Fibroblast of lung (primary cell): ENCODE data around the gene GRK3. TPM values are rescaled to one million over a fixed set of nuclear protein-coding genes. Genes with fewer than 3 reads are reported as not detected.

ENCODE experiments used
- DNase-seq, 2 donors: peaks; one replicate each; pipeline versions ENCODE4 v3.0.0 to v3.0.0-alpha.2; 2010; ENCODE audit warnings: low read depth in 2 of 2
- H2AFZ ChIP-seq: 2 replicates; pipeline ENCODE4 v1.5.1; 2012; ENCODE audit warnings: low read length, control low read depth, inconsistent platforms
- H3K27ac ChIP-seq: 2 replicates; pipeline ENCODE4 v1.5.1; 2011; ENCODE audit warnings: low read length, control low read depth; ENCODE audit not compliant: insufficient read depth
- H3K27me3 ChIP-seq: 2 replicates; pipeline ENCODE4 v1.5.1; 2011; ENCODE audit warnings: mild to moderate bottlenecking, low read length; ENCODE audit not compliant: control insufficient read depth, insufficient read depth
- H3K36me3 ChIP-seq: 2 replicates; pipeline ENCODE4 v1.5.1; 2011; ENCODE audit warnings: low read length; ENCODE audit not compliant: control insufficient read depth, insufficient read depth
- H3K4me1 ChIP-seq: 2 replicates; pipeline ENCODE4 v1.5.1; 2011; ENCODE audit warnings: low read length; ENCODE audit not compliant: control insufficient read depth, insufficient read depth; ENCODE audit errors: extremely low read depth
- H3K4me2 ChIP-seq: 2 replicates; pipeline ENCODE4 v1.5.1; 2011; ENCODE audit warnings: low read length, control low read depth; ENCODE audit not compliant: insufficient read depth; ENCODE audit errors: extremely low read depth
- H3K4me3 ChIP-seq, 4 experiments: fragments of 200-600 bp in 1 of 4; sonication (generic) in 1 of 4; replicated peaks in 1 of 4; 2 replicates each; pipeline ENCODE4 v1.5.1; 2011 to 2016; ENCODE audit warnings: low read length in 4 of 4, low read depth in 3 of 4, mild to moderate bottlenecking in 3 of 4, control low read depth in 2 of 4, inconsistent platforms in 1 of 4, mixed read lengths in 1 of 4; ENCODE audit not compliant: insufficient read depth in 1 of 4; ENCODE audit errors: control extremely low read depth in 1 of 4
- H3K79me2 ChIP-seq: 2 replicates; pipeline ENCODE4 v1.5.1; 2012; ENCODE audit warnings: mild to moderate bottlenecking, low read length, inconsistent platforms; ENCODE audit not compliant: control insufficient read depth, insufficient read depth
- H3K9ac ChIP-seq: 2 replicates; pipeline ENCODE4 v1.5.1; 2011; ENCODE audit warnings: mild to moderate bottlenecking, low read length, control low read depth; ENCODE audit not compliant: insufficient read depth
- H3K9me3 ChIP-seq: 2 replicates; pipeline ENCODE4 v1.5.1; 2012; ENCODE audit warnings: low read depth, low read length; ENCODE audit not compliant: control insufficient read depth, insufficient read depth
- H4K20me1 ChIP-seq: 2 replicates; pipeline ENCODE4 v1.5.1; 2011; ENCODE audit warnings: low read length; ENCODE audit not compliant: control insufficient read depth, insufficient read depth; ENCODE audit errors: extremely low read depth
- EZH2 ChIP-seq: IDR thresholded peaks from 2 replicates; pipeline ENCODE4 v1.5.1; 2012; ENCODE audit warnings: low read length, control low read depth, mild to moderate bottlenecking; ENCODE audit errors: missing control alignments
- polyA plus RNA-seq, 2 donors: library from polyadenylated mRNA; depleted of rRNA in 1 of 2; stranded (reverse) in 1 of 2; unstranded in 1 of 2; fragments of >200 nt; gene quantifications; 2 replicates each; pipeline ENCODE4 v1.2.1, GENCODE V29; 2011 to 2012; ENCODE audit warnings: missing spikeins in 1 of 2
- total RNA-seq: library from RNA; depleted of rRNA; stranded (reverse); fragments of >200 nt; gene quantifications from 2 replicates; pipeline ENCODE4 v1.2.1, GENCODE V29; 2014
- TF ChIP-seq, protein P1 (sequence below), 2 donors: IDR thresholded peaks in 1 of 2; conservative IDR thresholded peaks in 1 of 2; 1 replicate in 1 of 2; 2 replicates in 1 of 2; pipeline ENCODE4 v1.5.1; 2011 to 2012; ENCODE audit warnings: low read length in 2 of 2, control low read depth in 1 of 2, inconsistent platforms in 1 of 2, low read depth in 1 of 2, mild to moderate bottlenecking in 1 of 2

GRK3 gene
- total and polyA plus RNA-seq, 2 donors (not counting 1 experiment from before 2014, with no cell fraction given) = 1.6 to 1.7 TPM

- no peaks in the 10 kb centered on the region for H4K20me1 ChIP-seq
- no peak overlapping the region for H3K27ac ChIP-seq
- no peak overlapping the region for H2AFZ ChIP-seq
- TF ChIP-seq, protein P1, sequence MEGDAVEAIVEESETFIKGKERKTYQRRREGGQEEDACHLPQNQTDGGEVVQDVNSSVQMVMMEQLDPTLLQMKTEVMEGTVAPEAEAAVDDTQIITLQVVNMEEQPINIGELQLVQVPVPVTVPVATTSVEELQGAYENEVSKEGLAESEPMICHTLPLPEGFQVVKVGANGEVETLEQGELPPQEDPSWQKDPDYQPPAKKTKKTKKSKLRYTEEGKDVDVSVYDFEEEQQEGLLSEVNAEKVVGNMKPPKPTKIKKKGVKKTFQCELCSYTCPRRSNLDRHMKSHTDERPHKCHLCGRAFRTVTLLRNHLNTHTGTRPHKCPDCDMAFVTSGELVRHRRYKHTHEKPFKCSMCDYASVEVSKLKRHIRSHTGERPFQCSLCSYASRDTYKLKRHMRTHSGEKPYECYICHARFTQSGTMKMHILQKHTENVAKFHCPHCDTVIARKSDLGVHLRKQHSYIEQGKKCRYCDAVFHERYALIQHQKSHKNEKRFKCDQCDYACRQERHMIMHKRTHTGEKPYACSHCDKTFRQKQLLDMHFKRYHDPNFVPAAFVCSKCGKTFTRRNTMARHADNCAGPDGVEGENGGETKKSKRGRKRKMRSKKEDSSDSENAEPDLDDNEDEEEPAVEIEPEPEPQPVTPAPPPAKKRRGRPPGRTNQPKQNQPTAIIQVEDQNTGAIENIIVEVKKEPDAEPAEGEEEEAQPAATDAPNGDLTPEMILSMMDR (conservative IDR thresholded peaks at IDR 0.05 in 1 of 2, IDR thresholded peaks at IDR 0.05 in 1 of 2; ENCODE audit: low read depth in 1 of 2, low read length in 2 of 2) = no peak
- no peak for TF ChIP-seq EZH2
- no peaks in the 10 kb centered on the region for H3K9me3 ChIP-seq
- peak in 1 of 2 donors; percentile 33 for DNase-seq
- H3K4me1 ChIP-seq = peaks cover 3% of the 10 kb centered on the region
- no peak overlapping the region for H3K4me2 ChIP-seq
- no peaks in the 10 kb centered on the region for H3K27me3 ChIP-seq
- no peak overlapping the region for H3K4me3 ChIP-seq
- H3K36me3 ChIP-seq = no peaks in the 10 kb centered on the region
- no peak overlapping the region for H3K9ac ChIP-seq
- no peaks in the 10 kb centered on the region for H3K79me2 ChIP-seq
These were observed 132.7 kb downstream of the GRK3 start for GRCh38 chr22:25697181-25697664.

DNA sequence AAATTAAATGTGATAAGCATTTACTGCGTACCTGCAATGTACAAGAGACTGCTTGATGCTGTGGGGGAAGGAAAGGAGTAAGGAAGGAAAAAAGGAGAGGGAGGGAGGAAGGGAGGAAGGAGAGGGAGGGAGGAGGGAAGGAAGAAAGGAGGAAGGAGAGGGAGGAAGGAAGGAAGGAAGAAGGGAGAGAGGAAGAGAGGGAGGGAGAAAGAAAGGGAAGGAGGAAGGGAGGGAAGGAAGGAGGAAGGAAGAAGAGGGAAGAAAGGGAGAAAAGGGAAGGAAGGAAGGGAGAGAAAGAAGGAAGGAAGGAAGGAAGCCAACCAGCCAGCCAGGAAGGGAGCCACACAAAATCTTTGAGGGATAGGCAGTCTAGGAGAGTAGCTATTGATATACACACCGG lies 133.5 kb downstream of the GRK3 start:
- no peak overlapping the region for H2AFZ ChIP-seq
- H3K27ac ChIP-seq = no peak overlapping the region
- no peaks in the 10 kb centered on the region for H3K9me3 ChIP-seq
- no peak overlapping the region for H3K4me2 ChIP-seq
- no peaks in the 10 kb centered on the region for H3K27me3 ChIP-seq
- H4K20me1 ChIP-seq = no peaks in the 10 kb centered on the region
- no peak overlapping the region for H3K4me3 ChIP-seq
- no peak overlapping the region for H3K9ac ChIP-seq
- DNase-seq = no peak
- no peaks in the 10 kb centered on the region for H3K36me3 ChIP-seq
- TF ChIP-seq EZH2 = no peak
- TF ChIP-seq, protein P1 (conservative IDR thresholded peaks at IDR 0.05 in 1 of 2, IDR thresholded peaks at IDR 0.05 in 1 of 2; ENCODE audit: low read depth in 1 of 2, low read length in 2 of 2) = no peak
- H3K79me2 ChIP-seq = no peaks in the 10 kb centered on the region
- H3K4me1 ChIP-seq = peaks cover 3% of the 10 kb centered on the region

GRCh38 chr22:25698461-25698860 lies 134.0 kb downstream of the GRK3 start:
- no peak overlapping the region for H3K4me2 ChIP-seq
- H3K79me2 ChIP-seq = no peaks in the 10 kb centered on the region
- TF ChIP-seq, protein P1 (conservative IDR thresholded peaks at IDR 0.05 in 1 of 2, IDR thresholded peaks at IDR 0.05 in 1 of 2; ENCODE audit: low read depth in 1 of 2, low read length in 2 of 2) = no peak
- TF ChIP-seq EZH2 = no peak

More at GRCh38 chr22:25698461-25698860, 134.0 kb downstream of the GRK3 start:
- Histone ChIP-seq H3K27me3 (no peaks in the 10 kb centered on the region), H3K4me3 (no peak overlapping the region), H3K4me1 (peaks cover 3% of the 10 kb centered on the region), H3K9ac (no peak overlapping the region), H3K36me3 (no peaks in the 10 kb centered on the region), H3K9me3 (no peaks in the 10 kb centered on the region), H4K20me1 (no peaks in the 10 kb centered on the region), H3K27ac (no peak overlapping the region), H2AFZ (no peak overlapping the region)
- DNase-seq = no peak
